GM18951 (cell line): ENCODE measurements around the gene SYPL2.
A peak's percentile ranks its signal among the peaks of the same experiment; 100 is the strongest.

Experiments
- POLR2A ChIP-seq: IDR thresholded peaks from 4 replicates; pipeline ENCODE4 v1.6.1; 2011; ENCODE audit warnings: mild to moderate bottlenecking; ENCODE audit not compliant: insufficient read length, insufficient read depth; ENCODE audit errors: extremely low read depth
- in situ Hi-C: fragments of 300-500 bp; cut with MboI; formaldehyde crosslinking; loops from one replicate; pipeline ENCODE4 v1.12.0; 2022; ENCODE audit warnings: low sequenced_read_pairs, mixed read lengths, inconsistent platforms; ENCODE audit not compliant: unreplicated experiment

SYPL2 gene

GRCh38 chr1:109490029-109490933 lies 23.9 kb downstream of the SYPL2 start:
- in situ Hi-C loops, result no loop called here

GRCh38 chr1:109490934-109491302 lies 24.6 kb downstream of the SYPL2 start:
- no peak for TF ChIP-seq POLR2A
- in situ Hi-C loops, result no loop called here

More at GRCh38 chr1:109490029-109490933, 23.9 kb downstream of the SYPL2 start:
- TF ChIP-seq POLR2A, result no peak

DNA sequence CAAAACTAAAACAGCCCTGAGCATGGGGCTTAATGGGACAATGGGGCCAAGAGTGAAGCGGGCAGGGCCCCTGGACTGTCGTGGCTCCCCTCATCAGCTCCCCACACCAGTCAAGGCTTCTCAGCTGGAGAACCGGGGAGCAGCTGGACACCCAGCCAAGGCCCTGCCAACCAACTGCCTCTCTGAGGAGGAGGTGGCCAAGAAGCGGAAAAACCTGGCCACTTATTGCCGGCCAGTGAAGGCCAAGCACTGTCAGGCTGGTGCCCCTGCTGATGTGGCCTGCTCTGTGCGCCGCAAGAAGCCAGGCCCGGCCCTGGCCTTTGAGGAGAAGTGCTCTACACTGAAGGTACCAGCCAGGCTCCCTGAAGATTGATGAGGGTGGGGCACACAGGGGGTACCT lies 25.0 kb downstream of the SYPL2 start:
- TF ChIP-seq POLR2A, result no peak
- in situ Hi-C loops, result no loop called here

GRCh38 chr1:109492779-109493178 lies 26.4 kb downstream of the SYPL2 start:
- no peak for TF ChIP-seq POLR2A
- in situ Hi-C loops, result no loop called here

DNA sequence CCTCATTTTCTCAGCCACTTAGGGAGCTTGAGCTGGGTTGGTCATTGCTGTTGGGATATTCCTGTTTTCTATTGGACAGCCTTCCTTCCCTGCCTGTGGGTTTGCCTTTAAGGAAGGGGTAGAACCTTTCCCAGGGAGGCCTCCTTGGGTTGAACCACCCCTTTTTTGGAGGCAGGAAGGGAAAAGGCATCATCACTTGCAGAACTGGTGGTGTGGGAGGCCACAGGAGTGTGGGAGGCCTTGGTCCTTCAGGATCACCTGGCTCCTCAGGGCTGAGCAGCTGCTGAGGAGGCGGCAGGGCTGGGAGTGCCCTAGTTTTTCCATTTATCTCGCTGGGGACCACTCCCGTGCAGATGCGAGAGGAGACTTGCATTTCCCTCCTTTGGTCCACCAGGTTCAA lies 26.9 kb downstream of the SYPL2 start:
- no peak for TF ChIP-seq POLR2A
- in situ Hi-C loops, result no loop called here

GRCh38 chr1:109493805-109494539 lies 27.6 kb downstream of the SYPL2 start, which contains the start of gene CYB561D1:
Gene CYB561D1, plus strand, starts transcription at chr1:109494094. Its CDS starts 46 bp downstream, at chr1:109494140.
- in situ Hi-C loops, result no loop called here
- TF ChIP-seq POLR2A, result peak; percentile 89

DNA sequence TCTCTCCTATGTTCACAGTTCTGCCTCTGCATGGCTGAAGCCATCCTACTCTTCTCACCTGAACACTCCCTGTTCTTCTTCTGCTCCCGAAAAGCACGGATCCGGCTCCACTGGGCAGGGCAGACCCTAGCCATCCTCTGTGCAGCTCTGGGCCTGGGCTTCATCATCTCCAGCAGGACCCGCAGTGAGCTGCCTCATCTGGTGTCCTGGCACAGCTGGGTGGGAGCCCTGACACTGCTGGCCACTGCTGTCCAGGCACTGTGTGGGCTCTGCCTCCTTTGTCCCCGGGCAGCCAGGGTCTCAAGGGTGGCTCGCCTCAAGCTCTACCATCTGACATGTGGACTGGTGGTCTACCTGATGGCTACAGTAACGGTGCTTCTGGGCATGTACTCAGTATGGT lies 29.4 kb downstream of the SYPL2 start:
- in situ Hi-C loops, result loop anchor here (5.0 kb wide), 1 partner anchor 37 kb away; no protein-coding TSS in a partner anchor
- TF ChIP-seq POLR2A, result no peak

- in situ Hi-C loops, result loop anchor here (5.0 kb wide), 1 partner anchor 35 kb away; no protein-coding TSS in a partner anchor
- TF ChIP-seq POLR2A, result no peak
These were observed 31.3 kb downstream of the SYPL2 start for GRCh38 chr1:109497449-109498160.

DNA sequence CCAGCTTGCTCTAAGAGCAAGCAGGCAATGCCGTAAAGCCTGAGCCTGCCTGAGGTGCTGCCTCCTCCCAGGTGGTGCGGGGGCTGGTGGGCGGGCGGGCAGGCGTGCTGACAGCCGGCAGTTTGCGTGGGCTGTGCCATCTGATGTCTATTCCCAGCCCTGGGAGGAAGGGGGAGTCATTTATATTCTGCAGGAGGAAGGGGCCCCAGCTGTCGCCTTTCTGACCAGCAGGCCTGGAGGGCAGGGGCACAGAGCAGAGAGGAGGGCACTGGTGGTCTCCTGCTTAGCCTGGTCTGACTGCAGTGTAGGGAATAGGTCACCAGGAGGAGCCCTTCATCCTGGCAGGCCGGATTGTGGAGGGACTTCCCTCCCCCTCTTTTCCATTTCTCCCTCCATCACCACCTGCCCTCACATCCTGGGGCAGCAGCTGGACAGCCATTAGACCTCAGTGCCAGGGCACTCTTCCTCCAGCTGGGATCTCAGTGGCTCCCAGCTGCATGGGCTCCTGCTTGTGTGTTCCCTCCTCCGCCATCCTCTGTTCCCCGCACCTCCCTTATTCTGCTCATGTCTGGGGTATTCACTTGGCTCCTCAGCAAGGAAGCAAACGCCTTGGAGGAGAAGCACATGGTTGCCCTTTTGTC lies 31.9 kb downstream of the SYPL2 start:
- in situ Hi-C loops, result loop anchor here (5.0 kb wide), 1 partner anchor 34 kb away; no protein-coding TSS in a partner anchor
- no peak for TF ChIP-seq POLR2A

GRCh38 chr1:109499081-109499480 lies 32.7 kb downstream of the SYPL2 start:
- no peak for TF ChIP-seq POLR2A
- in situ Hi-C loops, result loop anchor here (5.0 kb wide), 1 partner anchor 33 kb away; no protein-coding TSS in a partner anchor

DNA sequence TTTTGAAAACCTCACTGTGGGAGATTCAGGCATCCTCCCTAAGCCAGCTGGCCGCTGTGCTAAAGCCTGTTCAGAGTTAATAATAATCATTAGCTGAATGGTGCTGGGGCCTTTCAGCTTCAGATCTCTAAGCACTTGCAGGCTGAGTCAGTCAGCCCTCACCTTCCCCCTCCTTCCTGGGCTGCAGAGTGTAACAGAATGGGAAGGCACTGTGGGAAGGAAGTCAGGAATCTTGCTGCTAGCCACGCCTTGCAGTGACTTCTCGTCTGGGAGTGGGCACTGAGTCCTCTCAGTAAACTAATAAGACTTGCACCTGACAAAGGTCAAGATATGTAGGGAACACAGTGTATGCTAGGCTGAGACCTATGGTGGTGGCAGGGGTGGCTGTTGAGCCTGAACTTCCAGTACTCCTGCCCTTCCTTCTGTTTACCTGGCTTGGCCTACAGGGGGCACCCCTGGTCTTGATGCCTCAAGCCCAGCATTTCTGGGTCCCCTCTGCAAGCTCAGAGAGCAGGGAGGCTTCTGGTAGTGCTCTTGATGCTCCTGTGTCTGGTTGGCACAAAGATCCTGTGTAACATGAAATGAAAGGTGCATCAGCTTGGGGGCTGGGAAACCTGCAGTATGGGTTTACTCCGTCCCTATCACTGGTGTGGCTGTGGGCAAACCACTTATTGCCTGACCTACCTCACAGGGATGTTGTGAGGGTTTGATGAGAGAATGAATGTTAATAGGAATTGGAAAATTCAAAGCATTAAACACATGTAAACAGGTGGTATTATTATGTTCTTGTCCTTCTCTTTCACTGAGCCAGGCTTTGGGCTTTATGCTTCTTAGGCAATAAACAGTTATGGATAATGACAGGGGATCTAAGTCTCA lies 33.6 kb downstream of the SYPL2 start:
- in situ Hi-C loops, result loop anchor here (5.0 kb wide), 1 partner anchor 32 kb away; no protein-coding TSS in a partner anchor
- no peak for TF ChIP-seq POLR2A
